Fibroblast of lung (primary cell): ENCODE data around the gene PHLDB3.

Experiments used
- EZH2 ChIP-seq: IDR thresholded peaks from 2 replicates; pipeline ENCODE4 v1.5.1; 2012; ENCODE audit warnings: low read length, control low read depth, mild to moderate bottlenecking; ENCODE audit errors: missing control alignments
- TF ChIP-seq, protein P1 (sequence below), 2 donors: IDR thresholded peaks in 1 of 2; conservative IDR thresholded peaks in 1 of 2; 1 replicate in 1 of 2; 2 replicates in 1 of 2; pipeline ENCODE4 v1.5.1; 2011 to 2012; ENCODE audit warnings: low read length in 2 of 2, control low read depth in 1 of 2, inconsistent platforms in 1 of 2, low read depth in 1 of 2, mild to moderate bottlenecking in 1 of 2

DNA sequence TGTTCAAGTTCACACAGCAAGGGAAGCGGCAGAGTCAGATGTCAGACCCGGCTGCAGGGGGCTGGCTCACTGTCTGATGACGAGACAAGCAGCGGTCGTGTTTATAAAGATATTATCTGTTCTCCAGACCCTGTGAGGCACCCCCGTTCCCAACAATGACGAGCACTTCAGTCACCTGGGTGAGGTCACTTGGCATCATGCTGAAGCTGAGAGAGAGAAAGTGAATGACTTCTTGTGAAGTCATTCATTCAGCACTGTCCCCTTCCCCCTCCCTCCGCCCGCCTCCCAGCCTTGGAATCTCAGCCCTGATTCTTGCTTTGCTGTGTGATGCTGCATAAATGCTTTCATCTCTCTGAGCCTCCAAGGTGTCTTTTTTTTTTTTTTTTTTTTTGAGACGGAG lies 34.3 kb downstream of the PHLDB3 start:
- TF ChIP-seq, protein P1, sequence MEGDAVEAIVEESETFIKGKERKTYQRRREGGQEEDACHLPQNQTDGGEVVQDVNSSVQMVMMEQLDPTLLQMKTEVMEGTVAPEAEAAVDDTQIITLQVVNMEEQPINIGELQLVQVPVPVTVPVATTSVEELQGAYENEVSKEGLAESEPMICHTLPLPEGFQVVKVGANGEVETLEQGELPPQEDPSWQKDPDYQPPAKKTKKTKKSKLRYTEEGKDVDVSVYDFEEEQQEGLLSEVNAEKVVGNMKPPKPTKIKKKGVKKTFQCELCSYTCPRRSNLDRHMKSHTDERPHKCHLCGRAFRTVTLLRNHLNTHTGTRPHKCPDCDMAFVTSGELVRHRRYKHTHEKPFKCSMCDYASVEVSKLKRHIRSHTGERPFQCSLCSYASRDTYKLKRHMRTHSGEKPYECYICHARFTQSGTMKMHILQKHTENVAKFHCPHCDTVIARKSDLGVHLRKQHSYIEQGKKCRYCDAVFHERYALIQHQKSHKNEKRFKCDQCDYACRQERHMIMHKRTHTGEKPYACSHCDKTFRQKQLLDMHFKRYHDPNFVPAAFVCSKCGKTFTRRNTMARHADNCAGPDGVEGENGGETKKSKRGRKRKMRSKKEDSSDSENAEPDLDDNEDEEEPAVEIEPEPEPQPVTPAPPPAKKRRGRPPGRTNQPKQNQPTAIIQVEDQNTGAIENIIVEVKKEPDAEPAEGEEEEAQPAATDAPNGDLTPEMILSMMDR (conservative IDR thresholded peaks at IDR 0.05 in 1 of 2, IDR thresholded peaks at IDR 0.05 in 1 of 2; ENCODE audit: low read depth in 1 of 2, low read length in 2 of 2), result no peak
- TF ChIP-seq EZH2, result no peak
